AG09309 (cell line): ENCODE measurements around the gene GRID1.

ENCODE experiments used
- DNase-seq: peaks from one replicate; pipeline ENCODE4 v3.0.0-alpha.2; 2010; ENCODE audit warnings: low read depth
- H3K4me3 ChIP-seq: 2 replicates; pipeline ENCODE4 v1.5.1; 2011; ENCODE audit warnings: mild to moderate bottlenecking, low read depth, low read length, moderate library complexity; ENCODE audit not compliant: control insufficient read depth
- TF ChIP-seq, protein P1 (sequence below): IDR thresholded peaks from 2 replicates; pipeline ENCODE4 v1.5.1; 2011; ENCODE audit warnings: mild to moderate bottlenecking, low read depth, low read length, inconsistent platforms; ENCODE audit not compliant: insufficient read depth, control insufficient read depth; ENCODE audit errors: missing control alignments

GRID1 gene

DNA sequence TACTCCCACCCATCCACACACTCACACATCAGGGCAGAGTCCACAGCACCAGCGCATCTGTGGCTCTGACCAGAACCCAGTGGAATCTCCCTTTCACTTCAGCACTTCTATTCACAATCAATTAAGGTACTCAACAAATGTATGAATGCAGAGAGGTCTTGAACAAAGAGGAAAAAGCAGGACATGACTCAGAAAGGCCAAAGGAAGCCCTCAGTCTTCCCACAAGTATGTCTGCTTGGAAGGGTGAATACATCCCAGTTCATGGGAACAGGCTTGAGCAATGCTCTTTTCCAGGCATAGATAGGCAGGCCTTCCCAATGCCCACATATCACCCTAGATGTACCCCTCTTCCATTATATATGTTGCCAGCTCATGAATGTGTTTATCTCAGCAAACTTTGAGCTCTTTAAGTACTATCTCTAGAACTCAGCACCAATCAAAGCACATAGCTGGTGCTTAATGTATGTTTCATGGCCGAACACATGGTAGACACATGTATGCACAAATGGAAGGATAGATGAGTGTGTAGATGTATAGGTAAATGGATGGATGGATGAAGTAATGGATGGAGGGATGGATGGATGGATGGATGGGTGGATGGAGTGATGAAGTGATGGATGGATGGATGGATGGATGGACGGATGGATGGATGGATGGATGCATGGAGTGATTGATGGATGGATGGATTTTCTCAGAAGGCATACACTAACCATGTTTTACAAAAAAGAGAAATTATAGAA, 507.6 kb downstream of the GRID1 start:
- DNase-seq = no peak
- TF ChIP-seq, protein P1, sequence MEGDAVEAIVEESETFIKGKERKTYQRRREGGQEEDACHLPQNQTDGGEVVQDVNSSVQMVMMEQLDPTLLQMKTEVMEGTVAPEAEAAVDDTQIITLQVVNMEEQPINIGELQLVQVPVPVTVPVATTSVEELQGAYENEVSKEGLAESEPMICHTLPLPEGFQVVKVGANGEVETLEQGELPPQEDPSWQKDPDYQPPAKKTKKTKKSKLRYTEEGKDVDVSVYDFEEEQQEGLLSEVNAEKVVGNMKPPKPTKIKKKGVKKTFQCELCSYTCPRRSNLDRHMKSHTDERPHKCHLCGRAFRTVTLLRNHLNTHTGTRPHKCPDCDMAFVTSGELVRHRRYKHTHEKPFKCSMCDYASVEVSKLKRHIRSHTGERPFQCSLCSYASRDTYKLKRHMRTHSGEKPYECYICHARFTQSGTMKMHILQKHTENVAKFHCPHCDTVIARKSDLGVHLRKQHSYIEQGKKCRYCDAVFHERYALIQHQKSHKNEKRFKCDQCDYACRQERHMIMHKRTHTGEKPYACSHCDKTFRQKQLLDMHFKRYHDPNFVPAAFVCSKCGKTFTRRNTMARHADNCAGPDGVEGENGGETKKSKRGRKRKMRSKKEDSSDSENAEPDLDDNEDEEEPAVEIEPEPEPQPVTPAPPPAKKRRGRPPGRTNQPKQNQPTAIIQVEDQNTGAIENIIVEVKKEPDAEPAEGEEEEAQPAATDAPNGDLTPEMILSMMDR = no peak
- H3K4me3 ChIP-seq = no peak overlapping the region

DNA sequence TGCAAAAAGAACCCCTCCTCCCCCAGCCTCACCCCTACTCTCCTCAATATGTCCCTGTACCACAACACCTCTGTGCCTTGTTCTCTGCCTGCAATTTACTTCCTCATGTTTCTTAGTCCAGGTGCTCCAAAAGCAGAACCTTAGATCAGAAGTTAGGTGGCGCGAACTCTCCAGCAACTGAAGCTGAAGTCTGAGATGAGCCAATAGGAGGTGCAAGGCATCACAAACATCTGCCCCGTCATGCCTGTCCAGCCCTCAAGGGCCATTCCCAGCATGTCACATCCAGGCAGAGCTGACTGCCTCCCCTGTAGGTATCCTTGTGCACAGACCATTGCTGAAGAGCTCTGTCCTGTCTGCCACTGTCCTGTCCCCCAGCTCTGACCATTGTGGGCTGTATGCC, 508.8 kb downstream of the GRID1 start:
- no peak overlapping the region for H3K4me3 ChIP-seq
- TF ChIP-seq, protein P1 = no peak
- DNase-seq = no peak

DNA sequence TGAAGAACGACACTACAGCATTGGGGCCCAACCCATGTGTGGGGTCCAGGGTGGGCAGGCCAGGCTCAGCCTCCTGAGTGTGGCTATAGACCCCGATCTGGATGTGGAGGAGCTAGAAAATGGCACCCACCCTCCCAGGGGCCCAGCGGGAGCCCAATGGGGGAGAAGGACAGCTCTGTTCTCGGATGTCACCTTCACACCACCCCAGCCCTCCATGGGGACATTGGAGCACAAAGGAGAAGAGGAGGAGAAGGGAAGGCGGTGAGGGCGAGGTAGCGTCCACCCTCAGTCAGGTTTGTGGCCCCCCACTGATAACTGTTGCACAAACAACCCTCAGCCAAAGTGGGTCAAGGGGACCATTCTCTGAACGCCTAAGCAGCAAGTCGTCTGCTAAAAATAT, 509.3 kb downstream of the GRID1 start:
- TF ChIP-seq, protein P1 = no peak
- no peak for DNase-seq
- no peak overlapping the region for H3K4me3 ChIP-seq

DNA sequence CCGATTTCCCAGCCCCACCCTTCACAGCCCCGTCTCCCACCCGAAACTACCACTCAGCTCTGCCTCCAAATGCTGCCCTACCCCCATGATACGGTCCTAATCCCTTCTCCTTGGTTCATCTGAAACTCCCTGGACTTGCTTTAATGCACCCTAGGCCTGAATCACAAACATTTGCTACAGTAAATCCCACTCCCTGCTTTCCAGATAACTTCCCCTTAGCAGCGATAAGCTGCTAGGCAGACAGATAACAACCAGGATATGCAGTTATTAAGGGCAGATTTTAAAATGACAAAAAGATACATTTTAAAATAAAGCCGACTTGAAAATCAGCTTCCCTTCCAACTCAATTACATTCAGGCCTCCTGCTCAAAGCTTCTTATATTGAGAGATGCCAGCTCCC, 514.7 kb downstream of the GRID1 start:
- no peak for DNase-seq
- TF ChIP-seq, protein P1 = no peak
- no peak overlapping the region for H3K4me3 ChIP-seq

DNA sequence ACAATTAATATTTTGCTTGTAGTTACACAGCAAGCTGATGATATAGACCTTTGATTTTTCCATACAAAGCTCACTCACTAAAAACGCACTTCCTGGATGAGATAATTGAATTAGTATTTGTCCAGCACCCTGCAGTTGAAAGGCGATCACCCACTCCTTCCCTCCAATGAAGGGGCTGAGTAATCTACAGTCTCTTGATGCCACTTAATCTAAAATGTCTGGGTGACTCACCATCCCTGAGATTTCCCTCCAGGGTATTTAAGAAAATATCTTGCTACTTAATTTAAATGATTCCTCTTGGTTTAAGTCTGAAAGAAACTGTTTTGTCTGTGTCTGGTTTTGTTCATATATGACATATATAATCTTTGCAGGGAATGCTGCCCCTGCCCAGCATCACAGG, 515.3 kb downstream of the GRID1 start:
- TF ChIP-seq, protein P1 = no peak
- DNase-seq = no peak
- no peak overlapping the region for H3K4me3 ChIP-seq

DNA sequence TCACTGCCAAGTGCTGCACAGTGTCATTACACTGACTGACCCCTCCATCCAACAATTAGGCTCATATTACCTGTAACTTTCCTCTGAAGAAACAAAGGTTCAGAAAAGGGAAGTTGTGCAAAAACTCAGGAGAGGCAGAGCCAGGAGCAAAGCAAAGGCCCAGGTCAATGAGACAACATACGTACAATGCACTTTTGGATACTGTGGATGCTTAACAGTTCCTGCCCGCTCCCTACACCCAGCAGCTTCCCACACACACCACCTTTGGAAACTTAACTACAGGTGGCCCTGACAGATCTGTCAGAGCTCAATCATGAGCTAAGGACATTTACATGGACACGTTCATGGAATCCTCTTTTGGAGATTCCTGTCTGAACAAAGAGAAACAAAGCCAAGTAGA, 515.9 kb downstream of the GRID1 start:
- TF ChIP-seq, protein P1 = no peak
- no peak for DNase-seq
- H3K4me3 ChIP-seq = no peak overlapping the region
